HCT116 (cell line): ENCODE results near the gene TTC23. TPM values are rescaled to one million over a fixed set of nuclear protein-coding genes. Genes with fewer than 3 reads are reported as not detected.

ENCODE experiments used
- ATAC-seq: fragments of 200-7000 bp; cut with Tn5 transposase; 2 replicates; pipeline ENCODE4 v1.9.1; 2020; ENCODE audit warnings: mild to moderate bottlenecking, moderate library complexity
- BruUV-seq: library from RNA; stranded (reverse); fragments of 400-500 nt; replicated peaks from 2 replicates; lab custom pipeline; 2021; lab: Mats Ljungman, UMichigan
- CTCF ChIA-PET: fragments of 300-600 bp; sonication (Branson Sonifier 250); formaldehyde crosslinking; loops from one replicate; lab custom pipeline; 2021; ENCODE audit warnings: antibody characterized with exemption; lab: Charles Lee
- POLR2A ChIA-PET: fragments of 300-600, 350-600 bp; sonication (Branson Sonifier 250); formaldehyde crosslinking; loops from one replicate; lab custom pipeline; 2021; ENCODE audit warnings: antibody characterized with exemption; lab: Charles Lee
- RAD21 ChIA-PET, 2 experiments: fragments of 300-600 bp; sonication (Branson Sonifier 250); formaldehyde crosslinking; loops; one replicate each; lab custom pipeline; 2023; ENCODE audit warnings: low total read pairs in 2 of 2; ENCODE audit not compliant: uncharacterized antibody in 2 of 2, unreplicated experiment in 2 of 2, low non-redundant PET in 1 of 2; lab: Charles Lee
- DNase-seq: peaks from one replicate; pipeline ENCODE4 v3.0.0-alpha.2; 2010; ENCODE audit warnings: low read depth, low spot score
- H2AFZ ChIP-seq: fragments of 200-600 bp; shearing (Covaris generic), sonication (generic); 2 replicates; pipeline ENCODE4 v1.6.1; 2017; ENCODE audit warnings: low read depth, mixed run types, mixed read lengths, antibody characterized with exemption, low read length; ENCODE audit not compliant: poor library complexity, severe bottlenecking
- H3K27ac ChIP-seq: 2 replicates; pipeline ENCODE4 v1.5.1; 2012; ENCODE audit warnings: low read depth, low read length
- H3K27me3 ChIP-seq: fragments of 200-600 bp; sonication (generic); 2 replicates; pipeline ENCODE4 v1.6.1; 2016; ENCODE audit warnings: mixed run types, low read length, mixed read lengths; ENCODE audit not compliant: insufficient read depth
- H3K36me3 ChIP-seq, 2 experiments: fragments of 200-500 bp in 1 of 2; fragments of 200-600 bp in 1 of 2; sonication (Bioruptor generic) in 1 of 2; sonication (generic) in 1 of 2; 2 replicates each; pipeline versions ENCODE4 v1.5.1 to v1.6.1; 2014 to 2016; ENCODE audit warnings: low read length in 2 of 2, inconsistent platforms in 1 of 2, mixed read lengths in 1 of 2, mixed run types in 1 of 2; ENCODE audit not compliant: insufficient read depth in 2 of 2, control insufficient read depth in 1 of 2
- H3K4me1 ChIP-seq, 2 experiments: fragments of 200-600 bp in 1 of 2; sonication (generic) in 1 of 2; 2 replicates each; pipeline versions ENCODE4 v1.5.1 to v1.6.1; 2012 to 2017; ENCODE audit warnings: low read length in 2 of 2, inconsistent platforms in 1 of 2, mild to moderate bottlenecking in 1 of 2, mixed read lengths in 1 of 2, mixed run types in 1 of 2, moderate library complexity in 1 of 2; ENCODE audit not compliant: insufficient read depth in 2 of 2, control insufficient read depth in 1 of 2
- H3K4me2 ChIP-seq: fragments of 200-600 bp; sonication (generic); 2 replicates; pipeline ENCODE4 v1.6.1; 2017; ENCODE audit warnings: mixed run types, low read length, mixed read lengths
- H3K4me3 ChIP-seq, 2 experiments: fragments of 200-600 bp in 1 of 2; sonication (generic) in 1 of 2; replicated peaks in 1 of 2; 2 replicates each; pipeline ENCODE4 v1.5.1; 2011 to 2016; ENCODE audit warnings: low read length in 2 of 2, control low read depth in 1 of 2, low read depth in 1 of 2, mild to moderate bottlenecking in 1 of 2, mixed read lengths in 1 of 2, mixed run types in 1 of 2
- H3K79me2 ChIP-seq: fragments of 200-600 bp; sonication (generic); 2 replicates; pipeline ENCODE4 v1.6.1; 2017; ENCODE audit warnings: mild to moderate bottlenecking, mixed run types, low read length, moderate library complexity, mixed read lengths; ENCODE audit not compliant: insufficient read depth
- H3K9ac ChIP-seq: fragments of 200-600 bp; sonication (generic); 2 replicates; pipeline ENCODE4 v1.6.1; 2016; ENCODE audit warnings: low read length, mixed read lengths
- H3K9me2 ChIP-seq: fragments of 200-600 bp; sonication (generic), shearing (Covaris generic); 2 replicates; pipeline ENCODE4 v1.6.1; 2017; ENCODE audit warnings: mixed run types, mild to moderate bottlenecking, moderate library complexity; ENCODE audit not compliant: insufficient read depth
- H3K9me3 ChIP-seq, 2 experiments: fragments of 200-500 bp in 1 of 2; fragments of 200-600 bp in 1 of 2; sonication (Bioruptor generic) in 1 of 2; sonication (generic) in 1 of 2; 2 replicates each; pipeline ENCODE4 v1.6.1; 2014 to 2017; ENCODE audit warnings: low read length in 2 of 2, mixed read lengths in 2 of 2, inconsistent platforms in 1 of 2, low read depth in 1 of 2, mild to moderate bottlenecking in 1 of 2, mixed run types in 1 of 2, moderate library complexity in 1 of 2; ENCODE audit not compliant: control insufficient read depth in 1 of 2, insufficient read depth in 1 of 2
- H4K20me1 ChIP-seq: fragments of 200-600 bp; sonication (generic), shearing (Covaris generic); 2 replicates; pipeline ENCODE4 v1.6.1; 2017; ENCODE audit warnings: mixed run types, mild to moderate bottlenecking, moderate library complexity; ENCODE audit not compliant: insufficient read depth
- CBX3 ChIP-seq: IDR thresholded peaks from 2 replicates; pipeline ENCODE4 v1.6.1; 2012; ENCODE audit warnings: low read depth
- CEBPB ChIP-seq: IDR thresholded peaks from 2 replicates; pipeline ENCODE4 v1.6.1; 2012; ENCODE audit warnings: low read depth
- CTCF ChIP-seq, 3 experiments: fragments of 200-600 bp in 1 of 3; sonication (generic) in 1 of 3; IDR thresholded peaks in 2 of 3; conservative IDR thresholded peaks in 1 of 3; 2 replicates each; pipeline ENCODE4 v1.5.1; 2012 to 2017; ENCODE audit warnings: low read depth in 2 of 3, low read length in 2 of 3, antibody characterized with exemption in 1 of 3, borderline replicate concordance in 1 of 3, control low read depth in 1 of 3, mild to moderate bottlenecking in 1 of 3, mixed read lengths in 1 of 3, mixed run types in 1 of 3, moderate library complexity in 1 of 3; ENCODE audit not compliant: insufficient read depth in 1 of 3
- EGR1 ChIP-seq: IDR thresholded peaks from 2 replicates; pipeline ENCODE4 v1.6.1; 2012; ENCODE audit warnings: low read depth
- MAX ChIP-seq: IDR thresholded peaks from 2 replicates; pipeline ENCODE4 v1.6.1; 2012
- POLR2AphosphoS5 ChIP-seq: IDR thresholded peaks from 2 replicates; pipeline ENCODE4 v1.6.1; 2011; ENCODE audit warnings: mild to moderate bottlenecking, low read depth, low read length, moderate library complexity
- RAD21 ChIP-seq: IDR thresholded peaks from 2 replicates; pipeline ENCODE4 v1.6.1; 2012; ENCODE audit warnings: low read depth, mild to moderate bottlenecking
- REST ChIP-seq: IDR thresholded peaks from 2 replicates; pipeline ENCODE4 v1.6.1; 2012; ENCODE audit warnings: low read depth
- ZFX ChIP-seq: fragments of 450-650 bp; IDR thresholded peaks from 2 replicates; pipeline ENCODE4 v1.6.1; 2017
- ZNF274 ChIP-seq: fragments of 200-500 bp; sonication (Bioruptor generic); IDR thresholded peaks from 2 replicates; pipeline ENCODE4 v1.6.1; 2014; ENCODE audit warnings: mild to moderate bottlenecking, low read depth, low read length, inconsistent platforms
- intact Hi-C: fragments of 100-400 bp; cut with micrococcal nuclease; formaldehyde crosslinking; loops from 2 replicates; pipeline ENCODE4 v1.10.0; 2022
- total RNA-seq: library from RNA; stranded (reverse); gene quantifications from one replicate; pipeline ENCODE4 v1.2.1, GENCODE V29; 2021; ENCODE audit not compliant: unreplicated experiment
- TF ChIP-seq, protein P1 (sequence below): IDR thresholded peaks from 2 replicates; pipeline ENCODE4 v1.6.1; 2011; ENCODE audit warnings: mild to moderate bottlenecking, low read length, moderate library complexity; ENCODE audit not compliant: insufficient replicate concordance; ENCODE audit errors: extremely low read depth

The TTC23 gene
- total RNA-seq, 1 experiment from 2014 or later = 10.2 TPM

GRCh38 chr15:99132634-99133287 is 116.6 kb downstream of the TTC23 start:
- TF ChIP-seq CTCF (IDR thresholded peaks at IDR 0.05 in 2 of 3, conservative IDR thresholded peaks at IDR 0.05 in 1 of 3; ENCODE audit: borderline replicate concordance in 1 of 3, insufficient read depth in 1 of 3, low read depth in 2 of 3, low read length in 2 of 3) (no peak), POLR2AphosphoS5 (no peak), ZFX (no peak), RAD21 (no peak), EGR1 (no peak), CBX3 (no peak), CEBPB (no peak), REST (no peak), MAX (no peak), ZNF274 (no peak)
- TF ChIP-seq, protein P1, sequence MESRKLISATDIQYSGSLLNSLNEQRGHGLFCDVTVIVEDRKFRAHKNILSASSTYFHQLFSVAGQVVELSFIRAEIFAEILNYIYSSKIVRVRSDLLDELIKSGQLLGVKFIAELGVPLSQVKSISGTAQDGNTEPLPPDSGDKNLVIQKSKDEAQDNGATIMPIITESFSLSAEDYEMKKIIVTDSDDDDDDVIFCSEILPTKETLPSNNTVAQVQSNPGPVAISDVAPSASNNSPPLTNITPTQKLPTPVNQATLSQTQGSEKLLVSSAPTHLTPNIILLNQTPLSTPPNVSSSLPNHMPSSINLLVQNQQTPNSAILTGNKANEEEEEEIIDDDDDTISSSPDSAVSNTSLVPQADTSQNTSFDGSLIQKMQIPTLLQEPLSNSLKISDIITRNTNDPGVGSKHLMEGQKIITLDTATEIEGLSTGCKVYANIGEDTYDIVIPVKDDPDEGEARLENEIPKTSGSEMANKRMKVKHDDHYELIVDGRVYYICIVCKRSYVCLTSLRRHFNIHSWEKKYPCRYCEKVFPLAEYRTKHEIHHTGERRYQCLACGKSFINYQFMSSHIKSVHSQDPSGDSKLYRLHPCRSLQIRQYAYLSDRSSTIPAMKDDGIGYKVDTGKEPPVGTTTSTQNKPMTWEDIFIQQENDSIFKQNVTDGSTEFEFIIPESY = no peak
- no peaks in the 10 kb centered on the region for H3K9me3 ChIP-seq
- intact Hi-C loops = no loop called here
- H3K9me2 ChIP-seq = no peaks in the 10 kb centered on the region
- no peak overlapping the region for H3K4me2 ChIP-seq
- peaks cover 0 to 9% of the 10 kb centered on the region in 2 experiments; a peak in 3 of 4 replicates for H3K4me1 ChIP-seq
- H3K79me2 ChIP-seq = no peaks in the 10 kb centered on the region
- no peak overlapping the region for H3K4me3 ChIP-seq
- no peak overlapping the region for H3K27ac ChIP-seq
- no peaks in the 10 kb centered on the region for H3K27me3 ChIP-seq
- no peaks in the 10 kb centered on the region for H3K36me3 ChIP-seq
- ChIA-PET RAD21 (no interaction called here), CTCF (no interaction called here), POLR2A (no interaction called here)
- ATAC-seq (no peak), DNase-seq (no peak)
- H3K9ac ChIP-seq = no peak overlapping the region
- no peaks in the 10 kb centered on the region for H4K20me1 ChIP-seq
- BruUV-seq = no TSS peak
- no peak overlapping the region for H2AFZ ChIP-seq
